ENCODE results near the gene RAB3D. TPM values are rescaled to one million over a fixed set of nuclear protein-coding genes. Genes with fewer than 3 reads are reported as not detected.

The RAB3D gene
- total RNA-seq, 1 experiment from 2014 or later, result 28.9 TPM

DNA sequence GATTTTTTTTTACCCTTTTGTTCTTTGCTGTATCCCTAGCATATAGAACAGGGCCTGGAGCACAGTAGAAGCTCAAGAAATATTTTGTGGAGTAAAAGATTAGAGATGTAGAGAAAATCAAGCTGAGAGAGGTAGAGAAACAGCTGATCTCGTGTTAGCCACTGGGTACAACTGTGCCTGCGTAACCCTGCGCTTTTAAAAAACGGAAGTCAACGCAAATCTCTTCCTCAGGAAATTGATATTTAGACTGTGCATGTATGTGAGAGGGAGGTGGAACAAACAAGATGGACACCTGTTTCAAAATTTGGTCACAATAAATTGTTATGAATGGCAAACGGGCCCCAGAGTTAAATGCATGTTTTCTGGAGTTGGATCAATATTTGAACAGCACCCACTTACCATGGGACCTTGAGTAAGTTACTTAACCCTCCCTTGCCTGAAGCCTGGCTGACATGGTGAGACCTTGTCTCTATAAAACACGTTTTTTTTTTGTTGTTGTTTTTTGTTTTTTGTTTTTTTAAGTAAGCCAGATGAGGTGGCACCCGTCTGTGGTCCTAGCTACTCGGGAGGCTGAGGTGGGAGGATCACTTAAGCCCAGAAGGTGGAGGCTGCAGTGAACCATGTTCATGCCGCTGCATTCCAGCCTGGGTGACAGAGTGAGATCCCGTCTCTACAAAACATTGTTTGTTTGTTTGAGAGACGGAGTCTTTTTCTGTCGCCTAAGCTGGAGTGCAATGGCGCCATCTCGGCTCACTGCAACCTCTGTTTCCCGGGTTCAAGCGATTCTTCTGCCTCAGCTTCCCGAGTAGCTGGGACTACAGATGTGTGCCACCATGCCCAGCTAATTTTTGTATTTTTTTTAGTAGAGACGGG, 47.9 kb upstream of the RAB3D start:
- H3K9ac ChIP-seq (ENCODE audit: low read length), result no peak overlapping the region

GRCh38 chr19:11384778-11385129, 45.3 kb upstream of the RAB3D start:
- H3K79me2 ChIP-seq (ENCODE audit: insufficient read depth, low read length), result 0 out of 2 replicates have a peak, but pooled peaks cover 3% of the 10 kb centered on the region
- no TSS peak for BruUV-seq (replicated peaks)
- peak overlapping the region; percentile 79; the same call in 1 of the 2 replicates for H3K9ac ChIP-seq (ENCODE audit: low read length)
- ChIA-PET POLR2A (interaction anchor here (2.3 to 2.8 kb wide), 2 partner anchors 10 to 50 kb away, joined by 6 to 11 read pairs; partner anchors contain the start of genes ODAD3, PRKCSH and SWSAP1), RAD21 (ENCODE audit: low non-redundant PET in 1 of 2, low total read pairs in 2 of 2, uncharacterized antibody in 2 of 2, unreplicated experiment in 2 of 2) (interaction anchor here in 1 of 2 experiments (1.5 kb wide), 1 partner anchor 61 kb away, joined by 3 read pairs; no protein-coding TSS in a partner anchor), CTCF (interaction anchor here (1.1 to 4.4 kb wide), 4 partner anchors 9 to 98 kb away, joined by 3 to 48 read pairs (median 23); partner anchors contain the start of genes ODAD3, PRKCSH and RGL3)
- TF ChIP-seq SIN3A (IDR thresholded peaks at IDR 0.05; ENCODE audit: low read depth), result no peak
- TF ChIP-seq CTCF (IDR thresholded peaks at IDR 0.05 in 2 of 3, conservative IDR thresholded peaks at IDR 0.05 in 1 of 3; ENCODE audit: borderline replicate concordance in 1 of 3, insufficient read depth in 1 of 3, low read depth in 2 of 3, low read length in 2 of 3), result no peak
- no peak for TF ChIP-seq EGR1 (IDR thresholded peaks at IDR 0.05; ENCODE audit: low read depth)
- no peak for TF ChIP-seq FOSL1 (IDR thresholded peaks at IDR 0.05; ENCODE audit: low read depth)
- TF ChIP-seq ZBTB33 (IDR thresholded peaks at IDR 0.05; ENCODE audit: extremely low read depth, insufficient replicate concordance, low read length), result no peak
- TF ChIP-seq RAD21 (IDR thresholded peaks at IDR 0.05; ENCODE audit: low read depth), result no peak
- TF ChIP-seq POLR2A (IDR thresholded peaks at IDR 0.05; ENCODE audit: borderline replicate concordance, extremely low read depth, insufficient read depth, insufficient read length), result no peak
- no peak overlapping the region for H3K4me3 ChIP-seq (replicated peaks in 1 of 2; ENCODE audit: low read depth in 1 of 2, low read length in 2 of 2)
- H3K9me3 ChIP-seq (ENCODE audit: control insufficient read depth in 1 of 2, insufficient read depth in 1 of 2, low read depth in 1 of 2, low read length in 2 of 2), result no peaks in the 10 kb centered on the region
- H3K27me3 ChIP-seq (ENCODE audit: insufficient read depth, low read length), result no peaks in the 10 kb centered on the region
- peak overlapping the region; percentile 40 for H3K27ac ChIP-seq (ENCODE audit: low read depth, low read length)
- peaks cover 17 to 49% of the 10 kb centered on the region in 2 experiments for H3K4me1 ChIP-seq (ENCODE audit: control insufficient read depth in 1 of 2, insufficient read depth in 2 of 2, low read length in 2 of 2)
- no peaks in the 10 kb centered on the region for H3K9me2 ChIP-seq (ENCODE audit: insufficient read depth)
- ATAC-seq (no peak), DNase-seq (ENCODE audit: low read depth, low spot score) (no peak)
- H3K4me2 ChIP-seq (ENCODE audit: low read length), result peak overlapping the region; percentile 97
- intact Hi-C loops (cut with micrococcal nuclease), result loop anchor here (5.0 kb wide), 1 partner anchor 92 kb away; no protein-coding TSS in a partner anchor
- no peaks in the 10 kb centered on the region for H4K20me1 ChIP-seq (ENCODE audit: insufficient read depth)
- peak overlapping the region; percentile 56 for H2AFZ ChIP-seq (ENCODE audit: low read depth, low read length, poor library complexity, severe bottlenecking)
- no peaks in the 10 kb centered on the region for H3K36me3 ChIP-seq (ENCODE audit: control insufficient read depth in 1 of 2, insufficient read depth in 2 of 2, low read length in 2 of 2)

More for the DNA sequence above, 47.9 kb upstream of the RAB3D start:
- H3K79me2 ChIP-seq (ENCODE audit: insufficient read depth, low read length), result no peaks in the 10 kb centered on the region
- TF ChIP-seq CBX3 (IDR thresholded peaks at IDR 0.05; ENCODE audit: low read depth), result no peak
- TF ChIP-seq TCF7L2 (IDR thresholded peaks at IDR 0.05; ENCODE audit: borderline replicate concordance, extremely low read depth, insufficient read depth, insufficient read length), result no peak
- TF ChIP-seq SP1 (IDR thresholded peaks at IDR 0.05; ENCODE audit: low read depth), result no peak
- TF ChIP-seq POLR2A (IDR thresholded peaks at IDR 0.05; ENCODE audit: borderline replicate concordance, extremely low read depth, insufficient read depth, insufficient read length), result no peak
- no peak for TF ChIP-seq FOSL1 (IDR thresholded peaks at IDR 0.05; ENCODE audit: low read depth)
- TF ChIP-seq EZH2phosphoT487 (IDR thresholded peaks at IDR 0.05; ENCODE audit: borderline replicate concordance), result no peak
- H4K20me1 ChIP-seq (ENCODE audit: insufficient read depth), result no peaks in the 10 kb centered on the region
- no peaks in the 10 kb centered on the region for H3K9me3 ChIP-seq (ENCODE audit: control insufficient read depth in 1 of 2, insufficient read depth in 1 of 2, low read depth in 1 of 2, low read length in 2 of 2)
- H3K4me2 ChIP-seq (ENCODE audit: low read length), result no peak overlapping the region
- H3K27ac ChIP-seq (ENCODE audit: low read depth, low read length), result no peak overlapping the region
- DNase-seq (ENCODE audit: low read depth, low spot score) (no peak), ATAC-seq (no peak)
- H2AFZ ChIP-seq (ENCODE audit: low read depth, low read length, poor library complexity, severe bottlenecking), result no peak overlapping the region
- peaks cover 5 to 26% of the 10 kb centered on the region in 2 experiments; a peak in 3 of 4 replicates for H3K4me1 ChIP-seq (ENCODE audit: control insufficient read depth in 1 of 2, insufficient read depth in 2 of 2, low read length in 2 of 2)
- H3K9me2 ChIP-seq (ENCODE audit: insufficient read depth), result no peaks in the 10 kb centered on the region
- no peak overlapping the region for H3K4me3 ChIP-seq (replicated peaks in 1 of 2; ENCODE audit: low read depth in 1 of 2, low read length in 2 of 2)
- H3K36me3 ChIP-seq (ENCODE audit: control insufficient read depth in 1 of 2, insufficient read depth in 2 of 2, low read length in 2 of 2), result no peaks in the 10 kb centered on the region; a peak in 1 of 4 replicates
- H3K27me3 ChIP-seq (ENCODE audit: insufficient read depth, low read length), result no peaks in the 10 kb centered on the region
- ChIA-PET CTCF (no interaction called here), RAD21 (ENCODE audit: low non-redundant PET in 1 of 2, low total read pairs in 2 of 2, uncharacterized antibody in 2 of 2, unreplicated experiment in 2 of 2) (no interaction called here), POLR2A (no interaction called here)
- intact Hi-C loops (cut with micrococcal nuclease), result no loop called here
- no TSS peak for BruUV-seq (replicated peaks)

Measured in HCT116 (cell line).